Measurements from ENCODE around the gene KIF16B.

DNA sequence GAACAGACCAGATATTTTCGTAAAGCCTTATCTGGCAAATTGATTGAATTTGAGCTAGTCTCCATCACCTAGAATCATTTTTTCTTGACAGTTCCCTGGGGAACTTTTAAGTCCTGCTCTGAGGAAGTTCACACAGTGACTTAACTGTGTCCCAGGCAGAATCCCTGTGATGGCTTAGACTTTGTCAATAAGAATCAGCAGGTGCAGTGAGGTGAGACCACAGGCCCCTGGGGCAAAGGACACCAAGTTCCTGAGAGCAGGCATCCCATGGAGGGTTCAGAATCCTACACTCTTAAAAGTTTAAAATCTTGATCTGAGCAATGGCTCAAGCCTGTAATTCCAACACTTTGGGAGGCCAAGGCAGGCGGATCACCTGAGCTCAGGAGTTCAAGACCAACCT, 13.0 kb downstream of the KIF16B start:
- TF ChIP-seq, protein P1, sequence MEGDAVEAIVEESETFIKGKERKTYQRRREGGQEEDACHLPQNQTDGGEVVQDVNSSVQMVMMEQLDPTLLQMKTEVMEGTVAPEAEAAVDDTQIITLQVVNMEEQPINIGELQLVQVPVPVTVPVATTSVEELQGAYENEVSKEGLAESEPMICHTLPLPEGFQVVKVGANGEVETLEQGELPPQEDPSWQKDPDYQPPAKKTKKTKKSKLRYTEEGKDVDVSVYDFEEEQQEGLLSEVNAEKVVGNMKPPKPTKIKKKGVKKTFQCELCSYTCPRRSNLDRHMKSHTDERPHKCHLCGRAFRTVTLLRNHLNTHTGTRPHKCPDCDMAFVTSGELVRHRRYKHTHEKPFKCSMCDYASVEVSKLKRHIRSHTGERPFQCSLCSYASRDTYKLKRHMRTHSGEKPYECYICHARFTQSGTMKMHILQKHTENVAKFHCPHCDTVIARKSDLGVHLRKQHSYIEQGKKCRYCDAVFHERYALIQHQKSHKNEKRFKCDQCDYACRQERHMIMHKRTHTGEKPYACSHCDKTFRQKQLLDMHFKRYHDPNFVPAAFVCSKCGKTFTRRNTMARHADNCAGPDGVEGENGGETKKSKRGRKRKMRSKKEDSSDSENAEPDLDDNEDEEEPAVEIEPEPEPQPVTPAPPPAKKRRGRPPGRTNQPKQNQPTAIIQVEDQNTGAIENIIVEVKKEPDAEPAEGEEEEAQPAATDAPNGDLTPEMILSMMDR (IDR thresholded peaks at IDR 0.05), result no peak
- no peak for TF ChIP-seq ZFX (IDR thresholded peaks at IDR 0.05; ENCODE audit: borderline replicate concordance)
